ENCODE results near the gene COA3.

DNA sequence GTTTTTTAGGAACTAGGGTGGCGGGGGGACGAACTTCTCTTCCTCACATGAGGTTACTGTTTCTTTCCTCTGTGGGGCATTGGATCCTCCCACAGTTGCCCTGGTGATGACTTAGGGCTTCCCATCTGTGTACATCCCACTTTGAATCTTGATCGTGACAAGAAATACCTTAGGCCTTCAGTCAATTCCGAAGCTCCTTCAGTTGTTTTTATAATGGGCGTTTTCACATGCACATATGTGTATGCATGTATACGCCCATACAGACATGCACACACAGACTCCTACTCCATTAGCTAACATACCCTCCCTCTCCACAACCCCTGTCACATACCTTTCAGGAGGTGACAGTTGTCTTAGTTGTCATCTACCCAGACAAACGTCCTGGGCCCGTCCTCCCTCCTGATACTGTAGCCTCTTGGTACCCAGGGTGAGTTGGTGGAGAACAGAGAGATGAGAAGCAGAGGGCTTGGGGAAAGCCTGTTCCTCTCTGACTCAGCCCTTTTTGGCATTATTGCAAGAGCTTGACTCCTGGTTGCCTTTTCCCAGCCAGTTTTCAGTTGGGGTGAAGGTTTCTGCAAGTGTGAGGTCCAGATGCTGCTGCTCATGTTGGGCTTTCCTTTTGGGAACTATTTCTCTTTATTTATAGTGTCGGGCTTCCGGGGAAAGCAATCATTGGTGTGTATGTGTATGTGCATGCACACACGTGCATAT lies 43.6 kb upstream of the COA3 start:
- TF ChIP-seq, protein P1, sequence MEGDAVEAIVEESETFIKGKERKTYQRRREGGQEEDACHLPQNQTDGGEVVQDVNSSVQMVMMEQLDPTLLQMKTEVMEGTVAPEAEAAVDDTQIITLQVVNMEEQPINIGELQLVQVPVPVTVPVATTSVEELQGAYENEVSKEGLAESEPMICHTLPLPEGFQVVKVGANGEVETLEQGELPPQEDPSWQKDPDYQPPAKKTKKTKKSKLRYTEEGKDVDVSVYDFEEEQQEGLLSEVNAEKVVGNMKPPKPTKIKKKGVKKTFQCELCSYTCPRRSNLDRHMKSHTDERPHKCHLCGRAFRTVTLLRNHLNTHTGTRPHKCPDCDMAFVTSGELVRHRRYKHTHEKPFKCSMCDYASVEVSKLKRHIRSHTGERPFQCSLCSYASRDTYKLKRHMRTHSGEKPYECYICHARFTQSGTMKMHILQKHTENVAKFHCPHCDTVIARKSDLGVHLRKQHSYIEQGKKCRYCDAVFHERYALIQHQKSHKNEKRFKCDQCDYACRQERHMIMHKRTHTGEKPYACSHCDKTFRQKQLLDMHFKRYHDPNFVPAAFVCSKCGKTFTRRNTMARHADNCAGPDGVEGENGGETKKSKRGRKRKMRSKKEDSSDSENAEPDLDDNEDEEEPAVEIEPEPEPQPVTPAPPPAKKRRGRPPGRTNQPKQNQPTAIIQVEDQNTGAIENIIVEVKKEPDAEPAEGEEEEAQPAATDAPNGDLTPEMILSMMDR (conservative IDR thresholded peaks at IDR 0.05 in 1 of 2, IDR thresholded peaks at IDR 0.05 in 1 of 2; ENCODE audit: low read depth in 1 of 2, low read length in 2 of 2): no peak
- TF ChIP-seq EZH2 (IDR thresholded peaks at IDR 0.05; ENCODE audit: low read length, missing control alignments): no peak
